GM20431 (cell line): ENCODE measurements around the gene NAXE.

Experiments used
- in situ Hi-C: fragments of 300-500 bp; cut with MseI, MboI; formaldehyde crosslinking; loops from one replicate; pipeline ENCODE4 v1.15.0; 2020; ENCODE audit warnings: low sequenced_read_pairs; ENCODE audit not compliant: unreplicated experiment

The NAXE gene

DNA sequence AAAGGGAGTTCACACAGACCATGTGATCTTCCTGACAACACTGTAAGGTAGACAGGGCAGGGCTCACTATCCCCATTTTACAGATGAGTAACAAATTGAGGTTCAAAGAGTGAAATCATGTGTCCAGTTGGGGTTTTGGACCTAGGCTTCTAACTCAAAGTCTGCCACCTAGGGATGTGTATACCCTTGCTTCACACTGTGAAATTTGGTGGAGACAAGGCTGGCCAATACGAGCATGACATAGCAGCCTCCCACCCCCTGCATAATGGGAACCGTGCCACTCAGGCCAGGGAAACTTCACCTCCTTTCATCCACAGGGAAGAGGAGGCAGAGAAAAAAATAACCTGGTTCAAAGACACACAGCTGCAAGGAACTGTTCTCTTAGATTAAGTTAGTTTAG, 26.1 kb upstream of the NAXE start:
- in situ Hi-C loops, result no loop called here

DNA sequence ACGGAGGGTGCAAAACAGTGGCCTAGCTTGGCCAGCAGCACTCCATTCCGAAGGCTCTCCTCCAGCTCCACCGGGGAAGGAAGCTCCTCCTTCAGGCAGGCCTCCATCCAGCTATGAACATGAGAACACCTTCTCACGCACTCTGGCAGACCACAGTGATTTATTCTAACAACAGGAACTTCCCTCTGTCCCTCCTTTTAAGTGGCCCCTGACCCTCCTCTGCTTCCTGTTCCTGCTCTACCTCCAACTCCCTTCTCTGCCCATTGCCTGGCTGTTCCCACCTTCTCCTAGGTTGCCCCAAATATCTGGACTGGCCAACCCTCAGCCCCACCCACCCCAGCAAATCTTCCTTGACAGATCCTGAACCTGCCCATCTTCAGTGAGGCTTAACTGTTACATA, 25.1 kb upstream of the NAXE start:
- in situ Hi-C loops, result no loop called here

DNA sequence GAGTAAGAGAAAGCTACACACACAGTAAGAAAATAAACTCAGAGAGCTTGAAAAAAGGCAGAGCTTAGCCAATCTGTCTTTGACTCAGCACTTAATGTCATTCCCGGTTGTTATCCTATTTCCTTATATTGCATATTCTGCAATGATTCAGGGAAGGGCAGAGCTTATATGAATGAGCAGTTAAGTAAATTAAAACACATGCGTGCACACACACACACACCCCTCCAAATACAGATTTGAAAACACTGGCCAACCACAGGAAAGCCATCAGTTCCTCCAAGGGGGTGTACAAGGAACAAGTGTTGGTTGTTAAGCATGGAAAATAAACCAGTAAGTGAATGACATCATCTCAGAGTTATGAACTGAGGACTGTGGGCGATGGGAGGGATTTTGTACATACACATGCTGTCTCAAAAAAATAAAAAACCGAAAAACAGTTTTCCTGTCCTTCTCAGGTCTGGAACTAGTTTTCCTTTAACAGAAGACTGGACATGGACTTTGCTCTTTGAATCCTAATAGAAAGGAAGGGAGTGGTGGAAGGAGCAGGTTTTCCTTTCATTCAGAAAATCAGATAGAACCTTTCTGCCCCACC, 20.2 kb upstream of the NAXE start:
- in situ Hi-C loops, result no loop called here

DNA sequence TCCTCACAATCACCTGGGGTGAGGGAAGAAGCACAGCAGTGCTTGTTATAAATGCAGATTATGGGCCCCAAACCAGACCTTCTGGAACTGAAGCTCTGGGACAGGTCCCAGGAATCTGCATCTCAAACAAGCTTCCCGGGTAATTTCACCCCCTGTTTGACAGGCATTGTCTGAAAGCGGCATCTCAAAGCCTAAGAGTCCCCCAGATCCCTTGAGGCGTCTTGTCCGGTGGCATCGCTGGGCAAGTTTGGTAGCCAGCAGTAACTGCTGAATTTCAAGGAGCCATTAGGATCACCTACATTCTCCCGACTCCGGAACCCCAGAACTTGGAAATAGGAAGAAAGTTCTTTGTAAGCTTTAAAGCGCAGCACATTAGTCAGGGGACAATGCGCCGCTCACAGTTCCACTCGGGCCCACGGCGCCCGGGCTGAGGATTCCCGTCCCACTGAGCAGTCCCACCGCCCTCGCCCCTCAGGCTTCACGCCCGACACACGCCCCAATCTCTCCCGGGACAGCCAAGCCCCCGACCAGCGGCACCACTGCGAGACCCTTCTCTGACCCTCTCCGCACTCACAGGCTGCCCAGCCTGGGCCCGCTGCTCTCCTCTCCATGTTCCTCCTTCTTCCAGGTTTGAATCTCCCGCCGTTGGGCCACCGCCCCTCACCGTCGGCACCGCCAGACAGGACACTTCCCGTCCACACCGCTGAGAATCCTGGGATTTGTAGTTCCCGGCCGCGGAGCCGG, 19.5 kb upstream of the NAXE start, which contains the start of gene IQGAP3:
Gene IQGAP3 (minus strand): TSS at position 647 of the 744 bp plus-strand sequence. CDS start 36 bp downstream, at position 611.
- in situ Hi-C loops, result no loop called here

DNA sequence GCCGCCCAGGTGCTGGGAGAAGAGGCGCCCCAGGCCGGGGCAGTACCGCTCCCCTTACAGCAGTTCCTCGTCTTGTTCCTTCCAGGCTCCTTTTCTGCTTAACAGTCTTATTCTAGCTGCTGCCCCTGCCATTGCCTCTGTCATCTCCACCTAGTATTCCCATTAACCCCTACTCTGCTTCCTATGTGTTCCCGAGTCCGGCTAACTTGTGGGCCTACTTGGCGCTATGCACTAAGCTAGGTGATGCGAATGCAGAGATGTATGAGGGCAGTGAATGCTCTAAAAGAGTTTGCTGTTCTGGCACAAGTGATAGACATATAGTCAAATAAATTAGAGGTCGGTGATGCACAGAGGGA, 18.9 kb upstream of the NAXE start:
- in situ Hi-C loops, result no loop called here

DNA sequence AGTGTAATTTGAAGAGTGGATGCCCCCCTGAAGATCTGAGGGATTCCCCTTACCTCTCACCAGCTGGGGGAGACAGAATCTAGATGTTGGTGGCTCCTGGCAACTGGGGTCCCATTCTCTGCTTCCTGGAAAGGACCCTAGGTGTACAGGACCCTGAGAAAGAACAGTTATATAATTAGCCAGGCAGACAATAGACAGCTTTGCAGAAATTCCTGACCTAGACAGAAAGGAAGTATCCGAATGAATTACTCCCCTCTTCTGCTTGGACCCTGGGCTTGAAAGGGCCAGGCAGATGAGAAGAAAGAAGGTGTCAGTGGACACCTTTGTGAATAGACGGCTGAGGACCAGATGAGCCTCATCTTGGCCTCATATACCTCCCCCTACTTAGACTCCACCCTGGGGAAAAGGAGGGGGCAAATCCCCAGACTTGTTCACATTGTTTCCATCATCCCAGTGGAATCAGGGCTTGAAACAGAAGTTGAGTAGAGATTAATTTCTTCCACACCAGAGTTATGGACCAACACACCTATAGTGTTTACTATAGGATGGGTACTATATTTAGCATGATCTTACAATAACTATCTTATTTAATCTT, 17.4 kb upstream of the NAXE start:
- in situ Hi-C loops, result no loop called here

DNA sequence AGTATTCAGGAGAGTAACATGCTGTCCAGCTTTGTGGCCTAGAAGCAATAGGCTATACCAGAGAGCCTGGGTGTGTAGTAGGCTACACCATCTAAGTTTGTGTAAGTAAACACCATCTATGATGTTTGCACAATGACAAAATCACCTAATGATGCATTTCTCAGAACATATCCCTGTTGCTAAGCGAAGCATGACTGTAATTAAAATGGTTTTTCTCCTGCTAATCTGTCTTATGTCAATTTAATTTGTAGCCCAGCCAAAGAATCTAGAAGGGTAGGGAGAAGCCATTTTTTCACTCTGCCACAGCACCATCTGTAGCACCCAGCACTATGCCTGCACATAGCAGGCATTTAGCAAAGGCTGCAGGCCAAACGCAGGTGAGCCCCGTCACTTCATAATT, 14.0 kb upstream of the NAXE start:
- in situ Hi-C loops, result no loop called here

DNA sequence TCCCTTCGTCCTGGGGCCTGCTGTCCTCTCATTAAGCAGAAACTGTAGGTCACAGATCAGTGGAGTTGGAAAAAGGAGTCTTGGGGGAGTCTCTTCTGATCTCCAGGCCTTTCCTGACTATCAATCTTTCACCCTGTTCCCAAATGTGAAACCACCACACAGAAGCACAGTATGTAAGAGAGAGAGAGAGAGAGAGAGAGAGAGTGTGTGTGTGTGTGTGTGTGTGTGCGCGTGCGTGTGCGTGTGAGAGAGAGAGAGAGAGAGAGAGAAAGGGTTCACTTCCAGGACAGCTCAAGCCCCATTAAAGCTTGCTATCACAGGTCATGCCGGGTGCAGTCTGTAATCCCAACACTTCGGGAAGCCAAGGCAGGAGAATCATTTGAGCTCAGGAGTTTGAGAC, 13.5 kb upstream of the NAXE start:
- in situ Hi-C loops, result no loop called here

DNA sequence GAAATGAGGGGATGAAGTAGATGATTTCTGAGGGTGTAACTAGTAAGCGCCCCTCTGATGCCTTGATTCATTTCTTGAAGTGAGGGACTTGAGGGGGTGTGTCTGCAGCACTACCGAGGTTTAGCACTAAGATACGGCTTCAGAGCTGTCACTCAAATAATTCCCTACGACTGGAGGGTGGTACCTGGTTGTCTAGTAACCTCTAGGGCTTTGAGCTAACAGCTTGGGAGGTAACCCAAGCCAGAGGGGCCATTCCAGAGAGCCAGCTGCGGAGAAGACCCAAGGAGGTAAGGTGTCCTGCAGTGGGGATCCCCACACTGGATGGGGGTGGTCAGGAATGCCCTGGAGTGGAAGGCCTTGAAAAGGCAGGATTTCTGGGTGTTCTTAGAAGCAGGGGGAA, 12.1 kb upstream of the NAXE start, which contains the start of gene TTC24:
Gene TTC24 (plus strand): TSS at position 252 of the 400 bp plus-strand sequence. CDS start 1,642 bp downstream, outside the sequence.
- in situ Hi-C loops, result no loop called here

DNA sequence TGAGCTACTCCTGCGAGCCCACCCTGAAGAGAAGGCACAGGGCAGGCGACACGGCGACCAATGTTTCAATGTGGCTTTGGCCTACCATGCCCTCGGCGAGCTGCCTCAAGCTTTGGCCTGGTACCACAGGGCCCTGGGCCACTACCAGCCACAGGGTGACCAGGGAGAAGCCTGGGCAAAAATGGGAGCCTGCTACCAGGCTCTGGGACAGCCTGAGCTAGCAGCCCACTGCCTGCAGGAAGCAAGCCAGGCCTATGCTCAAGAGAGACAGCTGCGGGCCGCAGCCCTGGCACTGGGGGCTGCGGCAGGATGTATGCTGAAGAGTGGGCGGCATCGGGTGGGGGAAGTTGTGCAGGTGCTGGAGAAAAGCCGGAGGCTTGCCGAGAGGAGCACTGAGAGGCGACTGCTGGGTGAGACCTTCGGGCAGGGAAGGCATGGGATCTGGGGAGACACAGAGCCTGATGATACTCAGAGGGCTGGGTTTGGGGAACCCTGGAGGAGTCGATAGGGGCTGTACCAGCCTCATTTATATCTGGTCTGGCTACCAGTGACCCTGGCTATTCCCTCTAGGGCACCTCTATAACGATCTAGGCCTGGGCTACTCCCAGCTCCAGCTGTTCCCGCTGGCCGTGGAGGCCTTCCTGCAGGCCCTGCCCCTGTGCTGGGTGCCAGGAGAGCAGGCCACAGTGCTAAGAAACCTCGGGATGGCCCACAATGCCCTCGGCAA, 9.8 kb upstream of the NAXE start:
- in situ Hi-C loops, result loop anchor here (10.0 kb wide), 1 partner anchor 127 kb away; no protein-coding TSS in a partner anchor

DNA sequence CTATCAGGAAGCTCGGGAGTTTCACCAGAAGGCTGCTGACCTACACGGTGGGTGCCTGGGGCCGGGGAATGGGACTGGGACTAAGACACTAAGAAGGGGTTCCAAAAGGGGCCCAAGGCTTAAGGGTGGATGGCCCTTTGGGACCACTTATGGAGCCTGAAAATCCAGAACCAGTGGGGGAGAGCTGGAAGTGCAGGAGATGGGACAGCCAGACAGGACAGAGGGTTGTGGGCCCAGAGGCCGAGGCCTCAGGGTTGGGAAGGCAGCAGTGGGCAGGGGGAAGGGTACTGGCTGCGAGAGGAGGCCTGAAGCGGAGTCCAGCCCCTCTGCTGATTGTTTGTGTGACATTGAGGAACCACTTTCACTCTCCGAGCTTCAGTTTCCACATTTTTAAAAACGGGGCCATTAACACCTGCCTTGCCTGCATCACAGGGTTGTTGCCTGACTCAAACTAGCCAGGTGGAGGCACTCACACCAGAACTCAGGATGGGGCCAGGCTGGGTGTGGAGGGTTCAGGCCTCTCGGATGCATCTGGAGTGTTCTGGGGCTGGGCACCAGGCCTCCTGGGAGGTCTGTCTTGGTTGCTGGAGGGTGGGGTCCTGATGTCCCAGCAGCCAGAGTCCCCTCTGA, 9.1 kb upstream of the NAXE start:
- in situ Hi-C loops, result loop anchor here (10.0 kb wide), 1 partner anchor 128 kb away; no protein-coding TSS in a partner anchor

DNA sequence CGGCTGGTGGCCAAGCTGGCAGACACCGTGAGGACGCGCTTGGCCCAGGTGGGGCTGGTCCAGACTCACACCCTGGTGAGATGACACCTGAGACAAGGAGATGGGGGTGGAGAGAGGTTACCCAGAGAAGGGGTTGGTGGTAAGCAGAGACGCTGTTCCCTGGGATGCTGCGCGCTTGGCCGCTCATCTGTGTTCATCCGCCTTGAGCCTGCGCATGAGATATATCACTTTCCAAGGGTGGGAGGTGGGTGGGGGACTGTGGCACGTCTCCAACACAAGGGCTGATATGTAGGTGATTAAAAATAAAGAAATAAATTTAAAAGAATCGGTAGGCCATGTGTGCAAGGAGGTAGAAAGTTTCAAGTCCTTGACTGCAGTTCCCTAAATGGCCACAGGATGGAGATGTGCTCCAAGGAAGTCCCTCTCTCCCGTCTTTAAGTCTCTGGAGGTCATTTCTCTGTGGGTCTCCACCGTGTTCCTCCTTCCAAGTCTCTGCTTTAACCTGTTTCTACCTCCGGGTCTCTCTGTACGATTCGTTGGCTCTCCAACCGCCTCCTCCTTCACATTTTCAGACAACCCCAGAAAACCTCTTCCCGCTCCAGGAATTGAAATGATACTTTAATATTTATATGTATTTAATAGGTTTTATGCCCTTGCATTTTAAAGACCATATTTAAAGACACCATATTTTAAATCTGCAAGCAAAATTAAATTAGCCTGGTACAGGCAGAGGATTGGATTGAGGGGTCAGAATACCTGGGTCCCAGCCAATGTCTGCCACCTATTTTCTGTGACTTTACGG, 7.6 kb upstream of the NAXE start:
- in situ Hi-C loops, result loop anchor here (10.0 kb wide), 1 partner anchor 129 kb away; no protein-coding TSS in a partner anchor

DNA sequence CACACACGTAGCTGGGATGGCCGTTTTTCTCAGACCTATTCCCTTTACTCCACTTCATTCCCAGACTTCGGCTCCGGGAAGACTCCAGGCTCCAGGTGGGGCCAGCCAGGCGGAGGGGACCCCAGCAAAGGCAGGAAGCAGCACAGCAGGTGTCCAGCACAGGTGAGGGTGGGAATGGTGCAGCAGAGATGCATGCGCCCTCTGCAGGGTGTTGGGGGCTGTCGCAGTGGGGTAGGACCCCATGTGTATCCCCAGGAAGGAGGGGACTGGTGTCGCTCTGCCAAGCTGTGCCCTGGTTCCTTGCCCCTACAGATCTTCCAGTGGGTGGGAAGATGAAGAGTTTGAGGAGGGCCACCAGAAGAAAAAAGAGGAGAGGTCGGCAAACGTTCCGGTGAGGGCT, 6.8 kb upstream of the NAXE start:
- in situ Hi-C loops, result loop anchor here (10.0 kb wide), 1 partner anchor 130 kb away; no protein-coding TSS in a partner anchor

DNA sequence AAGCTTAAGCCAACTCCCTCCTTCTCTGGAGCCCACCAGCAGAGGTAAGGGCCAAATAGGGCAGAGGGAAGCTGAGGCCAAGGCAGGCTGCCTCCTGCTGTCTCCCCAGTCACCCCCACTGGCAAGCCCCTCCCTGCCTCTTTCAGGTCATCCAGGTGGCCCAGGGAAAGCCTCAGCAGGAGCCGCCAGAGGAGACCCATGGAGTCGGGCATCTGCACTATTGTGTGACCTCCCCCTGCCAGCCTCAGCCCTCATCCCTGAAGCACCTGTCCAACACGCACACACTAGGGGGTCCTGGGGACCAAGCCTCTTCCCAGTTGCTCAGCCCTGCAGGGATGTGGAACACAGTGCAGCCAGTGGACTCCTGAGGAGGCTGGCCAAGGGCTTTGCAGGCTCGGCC, 5.3 kb upstream of the NAXE start:
- in situ Hi-C loops, result loop anchor here (10.0 kb wide), 1 partner anchor 132 kb away; no protein-coding TSS in a partner anchor

DNA sequence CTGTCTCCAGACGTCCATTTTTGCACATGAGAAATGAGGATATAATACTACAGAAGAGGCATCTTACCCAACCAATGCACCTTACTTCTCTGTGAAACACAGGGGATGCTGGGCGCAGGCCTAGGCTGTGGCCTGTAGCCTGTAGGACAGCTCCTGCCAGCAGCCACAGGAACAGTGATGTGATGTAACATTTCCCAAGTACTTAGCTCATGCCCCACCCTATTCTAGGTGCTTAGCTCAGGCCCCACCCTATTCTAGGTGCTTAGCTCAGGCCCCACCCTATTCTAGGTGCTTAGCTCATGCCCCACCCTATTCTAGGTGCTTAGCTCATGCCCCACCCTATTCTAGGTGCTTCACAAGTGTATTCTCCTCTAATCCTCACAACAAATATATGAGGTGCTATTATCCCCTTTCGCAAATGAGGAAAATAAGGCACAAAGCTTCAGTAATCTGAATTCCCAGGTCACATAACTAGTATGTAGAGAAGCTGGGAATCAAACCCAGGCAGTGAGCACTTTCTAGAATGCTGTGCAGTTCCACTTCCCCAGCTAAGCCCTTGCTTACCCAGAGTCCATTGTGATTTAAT, 4.6 kb upstream of the NAXE start:
- in situ Hi-C loops, result loop anchor here (10.0 kb wide), 1 partner anchor 132 kb away; no protein-coding TSS in a partner anchor

DNA sequence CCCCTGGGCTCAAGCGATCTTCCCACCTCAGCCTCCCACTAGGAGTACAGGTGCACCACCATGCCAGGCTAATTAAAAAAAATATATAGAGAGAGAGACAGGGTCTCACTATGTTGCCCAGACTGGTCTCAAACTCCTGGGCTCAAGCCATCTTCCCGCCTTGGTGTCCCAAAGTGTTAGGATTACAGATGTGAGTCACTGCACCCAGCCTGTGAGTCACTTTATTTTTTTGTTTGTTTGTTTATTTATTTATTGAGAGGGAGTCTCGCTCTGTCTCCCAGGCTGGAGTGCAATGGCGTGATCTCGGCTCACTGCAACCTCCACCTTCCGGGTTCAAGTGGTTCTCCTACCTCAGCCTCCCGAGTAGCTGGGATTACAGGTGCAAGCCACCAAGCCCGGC, 3.6 kb upstream of the NAXE start:
- in situ Hi-C loops, result loop anchor here (10.0 kb wide), 1 partner anchor 133 kb away; no protein-coding TSS in a partner anchor

DNA sequence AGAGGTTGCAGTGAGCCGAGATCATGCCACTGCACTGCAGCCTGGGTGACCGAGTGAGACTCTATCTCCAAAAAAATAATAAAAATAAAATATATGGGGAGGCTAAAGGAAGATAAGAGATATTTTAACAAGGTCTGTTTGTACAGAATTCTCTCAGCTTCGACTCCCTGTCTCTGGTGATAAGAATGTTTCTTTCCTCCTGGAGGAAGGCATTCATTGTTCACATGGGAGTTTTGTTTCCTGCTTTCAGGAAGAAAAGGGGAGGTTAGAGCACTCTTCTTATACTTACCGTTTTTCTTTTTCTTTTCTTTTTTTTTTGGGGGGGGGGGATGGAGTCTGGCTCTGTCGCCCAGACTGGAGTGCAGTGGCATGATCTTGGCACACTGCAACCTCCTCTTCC, 2.0 kb upstream of the NAXE start:
- in situ Hi-C loops, result loop anchor here (10.0 kb wide), 1 partner anchor 135 kb away; no protein-coding TSS in a partner anchor

DNA sequence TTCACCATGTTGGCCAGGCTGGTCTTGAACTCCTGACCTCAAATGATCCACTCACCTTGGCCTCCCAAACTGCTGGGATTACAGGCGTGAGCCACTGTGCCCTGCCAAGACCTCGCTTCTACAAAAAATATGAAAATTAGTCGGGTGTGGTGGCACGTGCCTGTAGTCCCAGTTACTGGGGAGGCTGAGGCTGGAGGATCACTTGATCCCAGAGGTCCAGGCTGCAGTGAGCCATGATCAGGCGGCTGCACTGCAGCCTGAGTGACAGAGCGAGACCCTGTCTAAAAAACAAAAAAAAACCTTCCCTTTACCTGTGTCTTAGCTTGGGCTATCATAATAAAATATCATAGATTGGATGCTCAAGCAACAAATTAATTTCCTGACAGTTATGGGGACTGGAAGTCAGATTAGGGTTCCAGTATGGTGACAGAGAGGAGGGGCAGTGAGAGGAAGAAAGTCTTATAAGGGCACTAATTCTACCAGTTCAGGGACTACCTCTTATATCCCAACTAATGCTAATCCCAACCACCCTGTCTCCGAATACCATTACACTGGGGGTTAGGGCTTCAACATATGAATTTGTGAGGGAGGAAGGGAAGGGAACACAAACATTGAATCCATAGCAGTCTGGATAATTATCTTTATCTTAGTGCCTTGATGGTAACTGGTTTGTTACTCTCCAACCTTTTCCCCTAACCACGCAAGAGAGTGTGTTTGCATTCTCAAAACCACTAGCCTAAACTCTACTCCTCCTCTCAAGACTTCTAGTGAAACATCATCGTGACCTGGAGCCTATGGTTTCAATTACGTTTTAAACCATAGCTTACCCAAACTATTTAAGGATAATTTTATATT, 1.0 kb upstream of the NAXE start:
- in situ Hi-C loops, result no loop called here
